ENCODE results near the gene SPPL3.

- TF ChIP-seq, protein P1, sequence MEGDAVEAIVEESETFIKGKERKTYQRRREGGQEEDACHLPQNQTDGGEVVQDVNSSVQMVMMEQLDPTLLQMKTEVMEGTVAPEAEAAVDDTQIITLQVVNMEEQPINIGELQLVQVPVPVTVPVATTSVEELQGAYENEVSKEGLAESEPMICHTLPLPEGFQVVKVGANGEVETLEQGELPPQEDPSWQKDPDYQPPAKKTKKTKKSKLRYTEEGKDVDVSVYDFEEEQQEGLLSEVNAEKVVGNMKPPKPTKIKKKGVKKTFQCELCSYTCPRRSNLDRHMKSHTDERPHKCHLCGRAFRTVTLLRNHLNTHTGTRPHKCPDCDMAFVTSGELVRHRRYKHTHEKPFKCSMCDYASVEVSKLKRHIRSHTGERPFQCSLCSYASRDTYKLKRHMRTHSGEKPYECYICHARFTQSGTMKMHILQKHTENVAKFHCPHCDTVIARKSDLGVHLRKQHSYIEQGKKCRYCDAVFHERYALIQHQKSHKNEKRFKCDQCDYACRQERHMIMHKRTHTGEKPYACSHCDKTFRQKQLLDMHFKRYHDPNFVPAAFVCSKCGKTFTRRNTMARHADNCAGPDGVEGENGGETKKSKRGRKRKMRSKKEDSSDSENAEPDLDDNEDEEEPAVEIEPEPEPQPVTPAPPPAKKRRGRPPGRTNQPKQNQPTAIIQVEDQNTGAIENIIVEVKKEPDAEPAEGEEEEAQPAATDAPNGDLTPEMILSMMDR (IDR thresholded peaks at IDR 0.05): no peak
- TF ChIP-seq EZH2 (IDR thresholded peaks at IDR 0.05): no peak
- TF ChIP-seq EZH2phosphoT487 (IDR thresholded peaks at IDR 0.05): no peak
Observed at GRCh38 chr12:120843472-120843871, 60.7 kb downstream of the SPPL3 start.
